LNCaP clone FGC (cell line): ENCODE data around the gene PTS.

ENCODE experiments used
- DNase-seq: peaks from one replicate; pipeline ENCODE4 v3.0.0-alpha.2; 2011; ENCODE audit warnings: low read depth
- H3K4me3 ChIP-seq: 2 replicates; pipeline ENCODE4 v1.5.1; 2011; ENCODE audit warnings: mild to moderate bottlenecking, low read depth, low read length, control low read depth
- TF ChIP-seq, protein P1 (sequence below): IDR thresholded peaks from 2 replicates; pipeline ENCODE4 v1.5.1; 2012; ENCODE audit warnings: mild to moderate bottlenecking; ENCODE audit not compliant: control insufficient read depth, insufficient read depth; ENCODE audit errors: extremely low read depth

PTS gene

GRCh38 chr11:112268406-112268805 is 42.2 kb downstream of the PTS start:
- DNase-seq: no peak
- H3K4me3 ChIP-seq: no peak overlapping the region
- TF ChIP-seq, protein P1, sequence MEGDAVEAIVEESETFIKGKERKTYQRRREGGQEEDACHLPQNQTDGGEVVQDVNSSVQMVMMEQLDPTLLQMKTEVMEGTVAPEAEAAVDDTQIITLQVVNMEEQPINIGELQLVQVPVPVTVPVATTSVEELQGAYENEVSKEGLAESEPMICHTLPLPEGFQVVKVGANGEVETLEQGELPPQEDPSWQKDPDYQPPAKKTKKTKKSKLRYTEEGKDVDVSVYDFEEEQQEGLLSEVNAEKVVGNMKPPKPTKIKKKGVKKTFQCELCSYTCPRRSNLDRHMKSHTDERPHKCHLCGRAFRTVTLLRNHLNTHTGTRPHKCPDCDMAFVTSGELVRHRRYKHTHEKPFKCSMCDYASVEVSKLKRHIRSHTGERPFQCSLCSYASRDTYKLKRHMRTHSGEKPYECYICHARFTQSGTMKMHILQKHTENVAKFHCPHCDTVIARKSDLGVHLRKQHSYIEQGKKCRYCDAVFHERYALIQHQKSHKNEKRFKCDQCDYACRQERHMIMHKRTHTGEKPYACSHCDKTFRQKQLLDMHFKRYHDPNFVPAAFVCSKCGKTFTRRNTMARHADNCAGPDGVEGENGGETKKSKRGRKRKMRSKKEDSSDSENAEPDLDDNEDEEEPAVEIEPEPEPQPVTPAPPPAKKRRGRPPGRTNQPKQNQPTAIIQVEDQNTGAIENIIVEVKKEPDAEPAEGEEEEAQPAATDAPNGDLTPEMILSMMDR: no peak

- no peak overlapping the region for H3K4me3 ChIP-seq
- no peak for DNase-seq
- TF ChIP-seq, protein P1: no peak
These were observed 42.9 kb downstream of the PTS start for GRCh38 chr11:112269139-112269538.

GRCh38 chr11:112270551-112271180 is 44.4 kb downstream of the PTS start:
- no peak for DNase-seq
- H3K4me3 ChIP-seq: no peak overlapping the region
- TF ChIP-seq, protein P1: no peak

- TF ChIP-seq, protein P1: no peak
- H3K4me3 ChIP-seq: no peak overlapping the region
- DNase-seq: no peak
These were observed 45.0 kb downstream of the PTS start for GRCh38 chr11:112271242-112271641.

GRCh38 chr11:112273066-112273465 is 46.8 kb downstream of the PTS start:
- TF ChIP-seq, protein P1: no peak
- no peak for DNase-seq
- H3K4me3 ChIP-seq: no peak overlapping the region

- TF ChIP-seq, protein P1: no peak
- DNase-seq: no peak
- H3K4me3 ChIP-seq: no peak overlapping the region
These were observed 48.0 kb downstream of the PTS start for GRCh38 chr11:112274007-112274783.

DNA sequence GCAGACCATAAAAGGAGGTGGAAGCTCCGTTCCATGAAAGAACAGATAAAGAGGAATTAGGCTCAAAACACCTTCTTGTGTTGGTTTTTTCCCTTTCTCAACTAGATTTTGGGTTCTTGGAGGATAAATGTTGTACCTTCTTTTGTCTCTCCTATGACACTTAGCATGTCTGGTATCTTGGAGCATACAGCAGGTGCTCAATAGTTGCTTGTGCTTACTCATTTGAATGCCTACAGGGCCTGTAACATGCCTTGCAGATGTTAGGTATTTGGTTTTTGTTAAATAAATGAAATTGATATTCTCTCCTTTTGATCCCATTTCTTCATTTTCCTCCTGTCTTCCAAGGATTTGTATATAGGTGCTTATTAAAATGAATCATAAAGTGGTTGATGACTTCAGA is 50.8 kb downstream of the PTS start:
- TF ChIP-seq, protein P1: no peak
- H3K4me3 ChIP-seq: no peak overlapping the region
- no peak for DNase-seq
